NCI-H510A treated with DMSO at 0.1 percent for 48 hours (cell line): ENCODE data around the gene OR2L2.
"Not testable (repeated sequence)": the region's sequence is repeated elsewhere in the genome, so short reads cannot be mapped to it uniquely, and the experiment has no call there.

Experiments
- DNase-seq: peaks from one replicate; lab custom pipeline; 2025; lab: John Stamatoyannopoulos, UW

OR2L2 gene

GRCh38 chr1:248029770-248030169, at the start of gene OR2L2:
Gene OR2L2, plus strand, starts transcription at chr1:248030070. Its CDS starts 8,198 bp downstream, at chr1:248038268.
- DNase-seq, result no peak

GRCh38 chr1:247992986-247993385, 36.9 kb upstream of the OR2L2 start:
- no peak for DNase-seq

GRCh38 chr1:247998811-247999210, 31.1 kb upstream of the OR2L2 start:
- DNase-seq, result no peak

GRCh38 chr1:248000169-248000568, 29.7 kb upstream of the OR2L2 start:
- no peak for DNase-seq

GRCh38 chr1:248007778-248008177, 22.1 kb upstream of the OR2L2 start:
- DNase-seq, result no peak

GRCh38 chr1:248009681-248010080, 20.2 kb upstream of the OR2L2 start:
- DNase-seq, result no peak

GRCh38 chr1:248013229-248013710, 16.6 kb upstream of the OR2L2 start, which contains the start of gene OR2L5:
Gene OR2L5, plus strand, starts transcription at chr1:248013660. Its CDS starts 8,288 bp downstream, at chr1:248021948.
- no peak for DNase-seq

GRCh38 chr1:248015803-248016202, 14.1 kb upstream of the OR2L2 start:
- no peak for DNase-seq

GRCh38 chr1:248045209-248045608, 15.3 kb downstream of the OR2L2 start:
- no peak for DNase-seq

- DNase-seq, result no peak
Measured at GRCh38 chr1:248046536-248046935, 16.7 kb downstream of the OR2L2 start, which contains the start of gene OR2L3. Gene OR2L3, plus strand, starts transcription at chr1:248046836. Its CDS starts 13,846 bp downstream, at chr1:248060682.

- DNase-seq, result no peak
Measured at GRCh38 chr1:248047008-248047407, 17.1 kb downstream of the OR2L2 start.

- DNase-seq, result no peak
Measured at GRCh38 chr1:248054671-248055070, 24.8 kb downstream of the OR2L2 start.

- no peak for DNase-seq
Measured at GRCh38 chr1:248055261-248055660, 25.4 kb downstream of the OR2L2 start.

- no peak for DNase-seq
Measured at GRCh38 chr1:248065071-248065470, 35.2 kb downstream of the OR2L2 start.

GRCh38 chr1:248065604-248066003, 35.7 kb downstream of the OR2L2 start:
- DNase-seq, result no peak

- DNase-seq, result not testable (repeated sequence)
Measured at GRCh38 chr1:248083864-248084263, 54.0 kb downstream of the OR2L2 start.
